MCF 10A (cell line): ENCODE results near the gene ZNF177. TPM values are rescaled to one million over a fixed set of nuclear protein-coding genes. Genes with fewer than 3 reads are reported as not detected.

ENCODE experiments used
- BruUV-seq: library from RNA; stranded (reverse); fragments of 400-500 nt; replicated peaks from 2 replicates; lab custom pipeline; 2021; lab: Mats Ljungman, UMichigan
- CTCF ChIA-PET: fragments of 300-600 bp; sonication (Branson Sonifier 250); formaldehyde crosslinking; extraction: SDS; loops from one replicate; lab custom pipeline; 2021; ENCODE audit warnings: antibody characterized with exemption, inconsistent platforms; lab: Yijun Ruan, JAX
- POLR2A ChIA-PET: fragments of 300-600, 350-650 bp; sonication (Branson Sonifier 250); formaldehyde crosslinking; extraction: SDS; loops from one replicate; lab custom pipeline; 2020; ENCODE audit warnings: antibody characterized with exemption, inconsistent platforms; lab: Yijun Ruan, JAX
- DNase-seq: peaks from one replicate; pipeline ENCODE4 v3.0.0-alpha.2; 2018; ENCODE audit not compliant: unreplicated experiment
- H3K27ac Mint-ChIP-seq: one replicate; pipeline ENCODE4 v1.8.0; 2022; ENCODE audit warnings: mild to moderate bottlenecking, low read depth, mixed read lengths; ENCODE audit not compliant: unreplicated experiment
- H3K27me3 Mint-ChIP-seq: one replicate; pipeline ENCODE4 v1.8.0; 2022; ENCODE audit warnings: mixed read lengths; ENCODE audit not compliant: insufficient read depth, unreplicated experiment
- H3K36me3 Mint-ChIP-seq: one replicate; pipeline ENCODE4 v1.8.0; 2022; ENCODE audit warnings: mild to moderate bottlenecking, moderate library complexity, mixed read lengths; ENCODE audit not compliant: insufficient read depth, unreplicated experiment
- H3K4me1 Mint-ChIP-seq: one replicate; pipeline ENCODE4 v1.8.0; 2022; ENCODE audit warnings: mixed read lengths; ENCODE audit not compliant: insufficient read depth, unreplicated experiment
- H3K4me3 Mint-ChIP-seq: one replicate; pipeline ENCODE4 v1.8.0; 2022; ENCODE audit warnings: mild to moderate bottlenecking, moderate library complexity, mixed read lengths; ENCODE audit not compliant: unreplicated experiment
- H3K9me3 Mint-ChIP-seq: one replicate; pipeline ENCODE4 v1.8.0; 2022; ENCODE audit warnings: mixed read lengths; ENCODE audit not compliant: unreplicated experiment
- CTCF ChIP-seq: fragments of 200-600 bp; IDR thresholded peaks from one replicate; pipeline ENCODE4 v1.8.0; 2022; ENCODE audit warnings: antibody characterized with exemption, mild to moderate bottlenecking; ENCODE audit not compliant: unreplicated experiment
- intact Hi-C: fragments of 100-400 bp; cut with micrococcal nuclease; formaldehyde crosslinking; loops from 2 replicates; pipeline ENCODE4 v1.14.1; 2022
- total RNA-seq: library from RNA; stranded (reverse); gene quantifications from 2 replicates; pipeline ENCODE4 v1.2.3, GENCODE V29; 2022

ZNF177 gene
- total RNA-seq, 1 experiment from 2014 or later: 0.79 TPM

- CTCF ChIA-PET: no interaction called here
- intact Hi-C loops: no loop called here
- peaks cover 5% of the 10 kb centered on the region for H3K36me3 Mint-ChIP-seq
Measured at GRCh38 chr19:9352505-9352904, 10.3 kb upstream of the ZNF177 start.

GRCh38 chr19:9353011-9353410, 9.8 kb upstream of the ZNF177 start:
- no peak for TF ChIP-seq CTCF
- intact Hi-C loops: no loop called here
- no peak overlapping the region for H3K27ac Mint-ChIP-seq
- H3K9me3 Mint-ChIP-seq: peaks cover 16% of the 10 kb centered on the region
- CTCF ChIA-PET: no interaction called here
- no peaks in the 10 kb centered on the region for H3K27me3 Mint-ChIP-seq
- POLR2A ChIA-PET: no interaction called here
- peaks cover 5% of the 10 kb centered on the region for H3K36me3 Mint-ChIP-seq
- no peak for DNase-seq
- BruUV-seq: no TSS peak
- no peak overlapping the region for H3K4me3 Mint-ChIP-seq
- no peaks in the 10 kb centered on the region for H3K4me1 Mint-ChIP-seq

More at GRCh38 chr19:9352505-9352904, 10.3 kb upstream of the ZNF177 start:
- BruUV-seq: no TSS peak
- Mint-ChIP-seq H3K27ac (no peak overlapping the region), H3K4me1 (no peaks in the 10 kb centered on the region), H3K4me3 (no peak overlapping the region), H3K27me3 (no peaks in the 10 kb centered on the region), H3K9me3 (peaks cover 16% of the 10 kb centered on the region)
- no peak for TF ChIP-seq CTCF
- DNase-seq: no peak
- POLR2A ChIA-PET: no interaction called here

GRCh38 chr19:9354651-9355050, 8.2 kb upstream of the ZNF177 start:
- no peaks in the 10 kb centered on the region for H3K9me3 Mint-ChIP-seq

More at GRCh38 chr19:9354651-9355050, 8.2 kb upstream of the ZNF177 start:
- H3K4me3 Mint-ChIP-seq: no peak overlapping the region
- intact Hi-C loops: no loop called here
- no peaks in the 10 kb centered on the region for H3K36me3 Mint-ChIP-seq
- ChIA-PET POLR2A (no interaction called here), CTCF (no interaction called here)
- DNase-seq: no peak
- TF ChIP-seq CTCF: no peak
- no peaks in the 10 kb centered on the region for H3K27me3 Mint-ChIP-seq
- no TSS peak for BruUV-seq
- no peak overlapping the region for H3K27ac Mint-ChIP-seq
- no peaks in the 10 kb centered on the region for H3K4me1 Mint-ChIP-seq
